ENCODE data around the gene SMO.

DNA sequence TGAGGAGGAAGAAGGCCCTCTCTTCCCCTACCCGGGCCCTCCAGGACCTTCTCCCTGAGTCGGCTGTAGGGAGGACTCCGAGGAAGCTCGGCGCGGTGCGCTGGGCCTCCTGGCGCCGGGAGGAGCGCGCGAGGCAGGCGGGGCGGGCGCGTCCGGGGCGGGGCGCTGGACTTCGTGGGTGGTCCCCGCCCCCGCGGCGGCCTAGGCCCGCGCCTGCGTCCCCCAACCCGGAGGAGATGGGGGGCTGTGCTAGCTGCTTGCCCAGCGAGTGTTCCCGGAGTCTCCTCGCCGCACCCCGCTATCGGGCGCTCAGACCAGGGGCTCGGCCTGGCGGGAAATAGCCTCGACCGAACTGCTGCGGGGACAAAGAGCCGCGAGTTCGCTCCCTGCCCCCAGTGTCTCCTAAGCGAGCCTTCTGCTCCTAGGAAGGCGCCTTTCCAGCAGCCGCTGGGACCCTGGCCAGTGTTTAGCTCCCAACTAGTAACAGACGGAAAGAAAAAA is 19.2 kb upstream of the SMO start:
- TF ChIP-seq, protein P1, sequence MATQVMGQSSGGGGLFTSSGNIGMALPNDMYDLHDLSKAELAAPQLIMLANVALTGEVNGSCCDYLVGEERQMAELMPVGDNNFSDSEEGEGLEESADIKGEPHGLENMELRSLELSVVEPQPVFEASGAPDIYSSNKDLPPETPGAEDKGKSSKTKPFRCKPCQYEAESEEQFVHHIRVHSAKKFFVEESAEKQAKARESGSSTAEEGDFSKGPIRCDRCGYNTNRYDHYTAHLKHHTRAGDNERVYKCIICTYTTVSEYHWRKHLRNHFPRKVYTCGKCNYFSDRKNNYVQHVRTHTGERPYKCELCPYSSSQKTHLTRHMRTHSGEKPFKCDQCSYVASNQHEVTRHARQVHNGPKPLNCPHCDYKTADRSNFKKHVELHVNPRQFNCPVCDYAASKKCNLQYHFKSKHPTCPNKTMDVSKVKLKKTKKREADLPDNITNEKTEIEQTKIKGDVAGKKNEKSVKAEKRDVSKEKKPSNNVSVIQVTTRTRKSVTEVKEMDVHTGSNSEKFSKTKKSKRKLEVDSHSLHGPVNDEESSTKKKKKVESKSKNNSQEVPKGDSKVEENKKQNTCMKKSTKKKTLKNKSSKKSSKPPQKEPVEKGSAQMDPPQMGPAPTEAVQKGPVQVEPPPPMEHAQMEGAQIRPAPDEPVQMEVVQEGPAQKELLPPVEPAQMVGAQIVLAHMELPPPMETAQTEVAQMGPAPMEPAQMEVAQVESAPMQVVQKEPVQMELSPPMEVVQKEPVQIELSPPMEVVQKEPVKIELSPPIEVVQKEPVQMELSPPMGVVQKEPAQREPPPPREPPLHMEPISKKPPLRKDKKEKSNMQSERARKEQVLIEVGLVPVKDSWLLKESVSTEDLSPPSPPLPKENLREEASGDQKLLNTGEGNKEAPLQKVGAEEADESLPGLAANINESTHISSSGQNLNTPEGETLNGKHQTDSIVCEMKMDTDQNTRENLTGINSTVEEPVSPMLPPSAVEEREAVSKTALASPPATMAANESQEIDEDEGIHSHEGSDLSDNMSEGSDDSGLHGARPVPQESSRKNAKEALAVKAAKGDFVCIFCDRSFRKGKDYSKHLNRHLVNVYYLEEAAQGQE (IDR thresholded peaks at IDR 0.05; ENCODE audit: unreplicated experiment), result no peak
- no peak for TF ChIP-seq EZH2 (IDR thresholded peaks at IDR 0.05; ENCODE audit: low read depth, unreplicated experiment)
- TF ChIP-seq, protein P2, sequence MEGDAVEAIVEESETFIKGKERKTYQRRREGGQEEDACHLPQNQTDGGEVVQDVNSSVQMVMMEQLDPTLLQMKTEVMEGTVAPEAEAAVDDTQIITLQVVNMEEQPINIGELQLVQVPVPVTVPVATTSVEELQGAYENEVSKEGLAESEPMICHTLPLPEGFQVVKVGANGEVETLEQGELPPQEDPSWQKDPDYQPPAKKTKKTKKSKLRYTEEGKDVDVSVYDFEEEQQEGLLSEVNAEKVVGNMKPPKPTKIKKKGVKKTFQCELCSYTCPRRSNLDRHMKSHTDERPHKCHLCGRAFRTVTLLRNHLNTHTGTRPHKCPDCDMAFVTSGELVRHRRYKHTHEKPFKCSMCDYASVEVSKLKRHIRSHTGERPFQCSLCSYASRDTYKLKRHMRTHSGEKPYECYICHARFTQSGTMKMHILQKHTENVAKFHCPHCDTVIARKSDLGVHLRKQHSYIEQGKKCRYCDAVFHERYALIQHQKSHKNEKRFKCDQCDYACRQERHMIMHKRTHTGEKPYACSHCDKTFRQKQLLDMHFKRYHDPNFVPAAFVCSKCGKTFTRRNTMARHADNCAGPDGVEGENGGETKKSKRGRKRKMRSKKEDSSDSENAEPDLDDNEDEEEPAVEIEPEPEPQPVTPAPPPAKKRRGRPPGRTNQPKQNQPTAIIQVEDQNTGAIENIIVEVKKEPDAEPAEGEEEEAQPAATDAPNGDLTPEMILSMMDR (conservative IDR thresholded peaks at IDR 0.05; ENCODE audit: low read depth in 2 of 2), result 0 out of 4 replicates have a peak, but pooled peaks of 1 of the 2 experiments have one; percentile 0
- TF ChIP-seq POLR2AphosphoS5 (IDR thresholded peaks at IDR 0.05; ENCODE audit: low read depth), result no peak; the same call in 1 of the 2 replicates
- TF ChIP-seq ZNF114 (CRISPR knock-in tag; IDR thresholded peaks at IDR 0.05), result no peak
- no peak for TF ChIP-seq ZNF331 (CRISPR knock-in tag; IDR thresholded peaks at IDR 0.05; ENCODE audit: low read depth)
- TF ChIP-seq STAT1 (IDR thresholded peaks at IDR 0.05; ENCODE audit: unreplicated experiment), result no peak
- TF ChIP-seq EZH2phosphoT487 (IDR thresholded peaks at IDR 0.05; ENCODE audit: unreplicated experiment), result no peak
- no peak for TF ChIP-seq JUNB (IDR thresholded peaks at IDR 0.05; ENCODE audit: unreplicated experiment)
- no peak for TF ChIP-seq NANOG (IDR thresholded peaks at IDR 0.05; ENCODE audit: borderline replicate concordance)

All from GM23338 (cell line).